Caco-2 (cell line): ENCODE data around the gene JKAMP. TPM values are rescaled to one million over a fixed set of nuclear protein-coding genes. Genes with fewer than 3 reads are reported as not detected.

Source experiments
- BruUV-seq: library from RNA; stranded (reverse); fragments of 400-500 nt; replicated peaks from 2 replicates; lab custom pipeline; 2021; lab: Mats Ljungman, UMichigan
- CTCF ChIA-PET: fragments of 300-600 bp; sonication (Branson Sonifier 250); formaldehyde crosslinking; loops from one replicate; lab custom pipeline; 2022; ENCODE audit warnings: antibody characterized with exemption; lab: Charles Lee
- POLR2A ChIA-PET: fragments of 300-600 bp; sonication (Branson Sonifier 250); formaldehyde crosslinking; loops from one replicate; lab custom pipeline; 2022; ENCODE audit warnings: antibody characterized with exemption; lab: Charles Lee
- DNase-seq, 2 experiments: peaks; one replicate each; pipeline versions ENCODE4 v3.0.0 to v3.0.0-alpha.2; 2020 to 2022
- H3K27me3 ChIP-seq: replicated peaks from 2 replicates; pipeline ENCODE4 v1.6.0; 2011; ENCODE audit warnings: low read length; ENCODE audit not compliant: control insufficient read depth, insufficient read depth
- H3K36me3 ChIP-seq: 2 replicates; pipeline ENCODE4 v1.5.1; 2011; ENCODE audit warnings: low read length; ENCODE audit not compliant: control insufficient read depth, insufficient read depth
- H3K4me1 ChIP-seq: fragments of 250-450 bp; sonication (Bioruptor Pico); 2 replicates; pipeline ENCODE4 v1.5.1; 2020; ENCODE audit warnings: mild to moderate bottlenecking
- H3K4me3 ChIP-seq: 2 replicates; pipeline ENCODE4 v1.5.1; 2011; ENCODE audit warnings: low read depth, mild to moderate bottlenecking, control low read depth, low read length
- H3K9me3 ChIP-seq: fragments of 250-450 bp; sonication (Bioruptor Pico); 2 replicates; pipeline ENCODE4 v1.5.1; 2020; ENCODE audit warnings: mild to moderate bottlenecking, moderate library complexity
- H3K27ac Mint-ChIP-seq: one replicate; pipeline ENCODE4 v1.8.0; 2022; ENCODE audit warnings: mixed read lengths; ENCODE audit not compliant: unreplicated experiment
- H3K27me3 Mint-ChIP-seq: one replicate; pipeline ENCODE4 v1.8.0; 2022; ENCODE audit warnings: mixed read lengths; ENCODE audit not compliant: insufficient read depth, unreplicated experiment
- H3K36me3 Mint-ChIP-seq: one replicate; pipeline ENCODE4 v1.8.0; 2022; ENCODE audit warnings: mild to moderate bottlenecking, mixed read lengths; ENCODE audit not compliant: insufficient read depth, unreplicated experiment
- H3K4me1 Mint-ChIP-seq: one replicate; pipeline ENCODE4 v1.8.0; 2022; ENCODE audit warnings: low read depth, mixed read lengths; ENCODE audit not compliant: unreplicated experiment
- H3K4me3 Mint-ChIP-seq: one replicate; pipeline ENCODE4 v1.8.0; 2022; ENCODE audit warnings: mild to moderate bottlenecking, moderate library complexity, mixed read lengths; ENCODE audit not compliant: unreplicated experiment
- H3K9me3 Mint-ChIP-seq: one replicate; pipeline ENCODE4 v1.8.0; 2022; ENCODE audit warnings: mixed read lengths; ENCODE audit not compliant: unreplicated experiment
- intact Hi-C: fragments of 100-400 bp; cut with micrococcal nuclease; formaldehyde crosslinking; loops from one replicate; pipeline ENCODE4 v1.10.0; 2022; ENCODE audit not compliant: unreplicated experiment
- total RNA-seq: library from RNA; stranded (reverse); gene quantifications from 2 replicates; pipeline ENCODE4 v1.2.3, GENCODE V29; 2022
- TF ChIP-seq, protein P1 (sequence below), 2 experiments: fragments of 200-600 bp in 1 of 2; IDR thresholded peaks; 1 replicate in 1 of 2; 2 replicates in 1 of 2; pipeline versions ENCODE4 v1.5.1 to v1.8.0; 2011 to 2022; ENCODE audit warnings: antibody characterized with exemption in 1 of 2, control low read depth in 1 of 2, inconsistent platforms in 1 of 2, low read depth in 1 of 2, low read length in 1 of 2, mild to moderate bottlenecking in 1 of 2, moderate library complexity in 1 of 2; ENCODE audit not compliant: insufficient read depth in 1 of 2, severe bottlenecking in 1 of 2, unreplicated experiment in 1 of 2

JKAMP gene
- total RNA-seq, 1 experiment from 2014 or later: 24.7 TPM

- H3K9me3 ChIP-seq: no peaks in the 10 kb centered on the region
- Mint-ChIP-seq H3K4me3 (no peak overlapping the region), H3K27me3 (no peaks in the 10 kb centered on the region), H3K27ac (no peak overlapping the region), H3K4me1 (no peaks in the 10 kb centered on the region), H3K9me3 (no peaks in the 10 kb centered on the region), H3K36me3 (peaks cover 15% of the 10 kb centered on the region)
- BruUV-seq: no TSS peak
- intact Hi-C loops: no loop called here
- ChIA-PET CTCF (no interaction called here), POLR2A (interaction anchor here (0.6 kb wide), 1 partner anchor 10 kb away, joined by 3 read pairs; no protein-coding TSS in a partner anchor)
- H3K27me3 ChIP-seq: no peaks in the 10 kb centered on the region
- peaks cover 2% of the 10 kb centered on the region; the same call in 1 of the 2 replicates for H3K36me3 ChIP-seq
- TF ChIP-seq, protein P1, sequence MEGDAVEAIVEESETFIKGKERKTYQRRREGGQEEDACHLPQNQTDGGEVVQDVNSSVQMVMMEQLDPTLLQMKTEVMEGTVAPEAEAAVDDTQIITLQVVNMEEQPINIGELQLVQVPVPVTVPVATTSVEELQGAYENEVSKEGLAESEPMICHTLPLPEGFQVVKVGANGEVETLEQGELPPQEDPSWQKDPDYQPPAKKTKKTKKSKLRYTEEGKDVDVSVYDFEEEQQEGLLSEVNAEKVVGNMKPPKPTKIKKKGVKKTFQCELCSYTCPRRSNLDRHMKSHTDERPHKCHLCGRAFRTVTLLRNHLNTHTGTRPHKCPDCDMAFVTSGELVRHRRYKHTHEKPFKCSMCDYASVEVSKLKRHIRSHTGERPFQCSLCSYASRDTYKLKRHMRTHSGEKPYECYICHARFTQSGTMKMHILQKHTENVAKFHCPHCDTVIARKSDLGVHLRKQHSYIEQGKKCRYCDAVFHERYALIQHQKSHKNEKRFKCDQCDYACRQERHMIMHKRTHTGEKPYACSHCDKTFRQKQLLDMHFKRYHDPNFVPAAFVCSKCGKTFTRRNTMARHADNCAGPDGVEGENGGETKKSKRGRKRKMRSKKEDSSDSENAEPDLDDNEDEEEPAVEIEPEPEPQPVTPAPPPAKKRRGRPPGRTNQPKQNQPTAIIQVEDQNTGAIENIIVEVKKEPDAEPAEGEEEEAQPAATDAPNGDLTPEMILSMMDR (IDR thresholded peaks at IDR 0.05; ENCODE audit: insufficient read depth in 1 of 2, low read depth in 1 of 2, low read length in 1 of 2, severe bottlenecking in 1 of 2, unreplicated experiment in 1 of 2): no peak
- H3K4me1 ChIP-seq: peaks cover 8% of the 10 kb centered on the region; the same call in 1 of the 2 replicates
- H3K4me3 ChIP-seq: no peak overlapping the region
- DNase-seq: no peak
These were observed 5.8 kb upstream of the JKAMP start for GRCh38 chr14:59478540-59478939.

GRCh38 chr14:59480166-59480565 is 4.2 kb upstream of the JKAMP start:
- H3K4me3 Mint-ChIP-seq: no peak overlapping the region

GRCh38 chr14:59481407-59481806 is 2.9 kb upstream of the JKAMP start:
- Mint-ChIP-seq H3K27me3 (no peaks in the 10 kb centered on the region), H3K36me3 (peaks cover 20% of the 10 kb centered on the region), H3K27ac (no peak overlapping the region), H3K4me1 (no peaks in the 10 kb centered on the region), H3K4me3 (no peak overlapping the region), H3K9me3 (no peaks in the 10 kb centered on the region)
- no peak overlapping the region for H3K4me3 ChIP-seq
- POLR2A ChIA-PET: no interaction called here
- H3K9me3 ChIP-seq: no peaks in the 10 kb centered on the region
- BruUV-seq: no TSS peak
- intact Hi-C loops: no loop called here
- TF ChIP-seq, protein P1 (IDR thresholded peaks at IDR 0.05; ENCODE audit: insufficient read depth in 1 of 2, low read depth in 1 of 2, low read length in 1 of 2, severe bottlenecking in 1 of 2, unreplicated experiment in 1 of 2): no peak
- CTCF ChIA-PET: no interaction called here
- H3K36me3 ChIP-seq: no peaks in the 10 kb centered on the region
- no peaks in the 10 kb centered on the region for H3K27me3 ChIP-seq
- no peak for DNase-seq
- peaks cover 12% of the 10 kb centered on the region; the same call in 1 of the 2 replicates for H3K4me1 ChIP-seq

More at GRCh38 chr14:59480166-59480565, 4.2 kb upstream of the JKAMP start:
- no peaks in the 10 kb centered on the region for H3K9me3 ChIP-seq
- peaks cover 2% of the 10 kb centered on the region; the same call in 1 of the 2 replicates for H3K36me3 ChIP-seq
- intact Hi-C loops: no loop called here
- Mint-ChIP-seq H3K27ac (no peak overlapping the region), H3K9me3 (no peaks in the 10 kb centered on the region), H3K36me3 (peaks cover 22% of the 10 kb centered on the region), H3K4me1 (no peaks in the 10 kb centered on the region), H3K27me3 (no peaks in the 10 kb centered on the region)
- no TSS peak for BruUV-seq
- no peak for DNase-seq
- TF ChIP-seq, protein P1 (IDR thresholded peaks at IDR 0.05; ENCODE audit: insufficient read depth in 1 of 2, low read depth in 1 of 2, low read length in 1 of 2, severe bottlenecking in 1 of 2, unreplicated experiment in 1 of 2): no peak
- ChIA-PET POLR2A (no interaction called here), CTCF (no interaction called here)
- H3K4me3 ChIP-seq: no peak overlapping the region
- H3K4me1 ChIP-seq: peaks cover 8% of the 10 kb centered on the region; the same call in 1 of the 2 replicates
- no peaks in the 10 kb centered on the region for H3K27me3 ChIP-seq
